MM.1S (cell line): ENCODE measurements around the gene UBTD1.

Experiments
- DNase-seq: peaks from one replicate; pipeline ENCODE4 v3.0.0-alpha.2; 2015
- H2AFZ ChIP-seq: fragments of 300-600 bp; sonication (generic); 2 replicates; pipeline ENCODE4 v1.6.0; 2016; ENCODE audit warnings: antibody characterized with exemption, low read length
- H3F3A ChIP-seq: fragments of 300-600 bp; sonication (generic); 2 replicates; pipeline ENCODE4 v1.6.1; 2016; ENCODE audit warnings: mild to moderate bottlenecking, antibody characterized with exemption, low read length, moderate library complexity, mixed read lengths; ENCODE audit not compliant: insufficient read depth
- H3K27ac ChIP-seq: fragments of 300-600 bp; sonication (generic); 2 replicates; pipeline ENCODE4 v1.5.1; 2016; ENCODE audit warnings: mild to moderate bottlenecking, low read length
- H3K27me3 ChIP-seq: fragments of 300-600 bp; sonication (generic); replicated peaks from 2 replicates; pipeline ENCODE4 v1.6.0; 2016; ENCODE audit warnings: low read length; ENCODE audit not compliant: insufficient read depth
- H3K36me3 ChIP-seq: fragments of 300-600 bp; sonication (generic); replicated peaks from 2 replicates; pipeline ENCODE4 v1.6.1; 2016; ENCODE audit warnings: mild to moderate bottlenecking, low read length, mixed read lengths; ENCODE audit not compliant: insufficient read depth
- H3K4me1 ChIP-seq: fragments of 300-600 bp; sonication (generic); 2 replicates; pipeline ENCODE4 v1.6.1; 2016; ENCODE audit warnings: low read length, mixed read lengths
- H3K4me2 ChIP-seq: fragments of 300-600 bp; sonication (generic); 2 replicates; pipeline ENCODE4 v1.6.0; 2016; ENCODE audit warnings: low read depth, low read length
- H3K4me3 ChIP-seq: fragments of 300-600 bp; sonication (generic); 2 replicates; pipeline ENCODE4 v1.5.1; 2016; ENCODE audit warnings: low read length, mixed read lengths
- H3K79me2 ChIP-seq: fragments of 300-600 bp; sonication (generic); 2 replicates; pipeline ENCODE4 v1.6.1; 2016; ENCODE audit warnings: mixed run types, low read length, mixed read lengths
- H3K9ac ChIP-seq: fragments of 300-600 bp; sonication (generic); 2 replicates; pipeline ENCODE4 v1.6.1; 2016; ENCODE audit warnings: low read length, mixed read lengths
- H3K9me2 ChIP-seq: fragments of 300-600 bp; sonication (generic); replicated peaks from 2 replicates; pipeline ENCODE4 v1.6.1; 2016; ENCODE audit warnings: mild to moderate bottlenecking, low read length, mixed read lengths; ENCODE audit not compliant: insufficient read depth
- H3K9me3 ChIP-seq: fragments of 300-600 bp; sonication (generic); replicated peaks from 2 replicates; pipeline ENCODE4 v1.6.1; 2016; ENCODE audit warnings: mild to moderate bottlenecking, low read length, mixed read lengths; ENCODE audit not compliant: insufficient read depth
- H4K20me1 ChIP-seq: fragments of 300-600 bp; sonication (generic); 2 replicates; pipeline ENCODE4 v1.6.1; 2016; ENCODE audit warnings: mild to moderate bottlenecking, low read length, moderate library complexity, mixed read lengths; ENCODE audit not compliant: insufficient read depth
- CTCF ChIP-seq: fragments of 300-600 bp; sonication (generic); IDR thresholded peaks from 2 replicates; pipeline ENCODE4 v1.5.1; 2016; ENCODE audit warnings: antibody characterized with exemption, low read length, mixed read lengths
- EZH2 ChIP-seq: fragments of 300-600 bp; sonication (generic); optimal IDR thresholded peaks from 2 replicates; pipeline ENCODE3; 2017; ENCODE audit warnings: low read depth, mild to moderate bottlenecking, antibody characterized with exemption, low read length, mixed read lengths
- EZH2phosphoT487 ChIP-seq: fragments of 300-600 bp; sonication (generic); IDR thresholded peaks from 2 replicates; pipeline ENCODE4 v1.6.1; 2018; ENCODE audit warnings: antibody characterized with exemption, low read length

UBTD1 gene

GRCh38 chr10:97538839-97539238, 40.1 kb downstream of the UBTD1 start:
- Histone ChIP-seq H3K4me1 (no peaks in the 10 kb centered on the region), H3K9me2 (no peaks in the 10 kb centered on the region), H3K27me3 (no peaks in the 10 kb centered on the region), H3K27ac (no peak overlapping the region), H4K20me1 (no peaks in the 10 kb centered on the region), H3K79me2 (no peaks in the 10 kb centered on the region), H3K9me3 (no peaks in the 10 kb centered on the region), H3K4me3 (no peak overlapping the region), H3K4me2 (no peak overlapping the region), H3K9ac (no peak overlapping the region), H3K36me3 (no peaks in the 10 kb centered on the region), H3F3A (no peaks in the 10 kb centered on the region), H2AFZ (no peak overlapping the region)
- no peak for DNase-seq
- TF ChIP-seq EZH2phosphoT487 (no peak), EZH2 (no peak), CTCF (no peak)

GRCh38 chr10:97539523-97540200, 40.9 kb downstream of the UBTD1 start:
- H4K20me1 ChIP-seq: no peaks in the 10 kb centered on the region
- no peak overlapping the region for H3K27ac ChIP-seq
- H3K9ac ChIP-seq: no peak overlapping the region
- no peaks in the 10 kb centered on the region for H3K9me2 ChIP-seq
- no peaks in the 10 kb centered on the region for H3K4me1 ChIP-seq
- no peak overlapping the region for H3K4me3 ChIP-seq
- no peaks in the 10 kb centered on the region for H3K27me3 ChIP-seq
- H3K9me3 ChIP-seq: no peaks in the 10 kb centered on the region
- TF ChIP-seq EZH2phosphoT487 (no peak), CTCF (no peak), EZH2 (no peak)
- DNase-seq: no peak
- H3K79me2 ChIP-seq: no peaks in the 10 kb centered on the region
- H3K36me3 ChIP-seq: no peaks in the 10 kb centered on the region
- H2AFZ ChIP-seq: no peak overlapping the region
- H3K4me2 ChIP-seq: no peak overlapping the region
- H3F3A ChIP-seq: no peaks in the 10 kb centered on the region

GRCh38 chr10:97540669-97541500, 42.2 kb downstream of the UBTD1 start:
- Histone ChIP-seq H3K4me2 (no peak overlapping the region), H2AFZ (no peak overlapping the region), H3K4me1 (no peaks in the 10 kb centered on the region), H3K9ac (no peak overlapping the region), H3F3A (no peaks in the 10 kb centered on the region), H3K79me2 (no peaks in the 10 kb centered on the region), H3K36me3 (no peaks in the 10 kb centered on the region), H3K9me2 (no peaks in the 10 kb centered on the region), H3K27me3 (no peaks in the 10 kb centered on the region), H3K4me3 (no peak overlapping the region), H3K9me3 (no peaks in the 10 kb centered on the region), H3K27ac (no peak overlapping the region), H4K20me1 (no peaks in the 10 kb centered on the region)
- no peak for TF ChIP-seq EZH2
- TF ChIP-seq EZH2phosphoT487: no peak
- no peak for TF ChIP-seq CTCF
- DNase-seq: no peak
